ENCODE results near the gene GNA12.
"Not testable (repeated sequence)": the region's sequence is repeated elsewhere in the genome, so short reads cannot be mapped to it uniquely, and the experiment has no call there.

Gene GNA12

GRCh38 chr7:2754086-2754485, 90.0 kb downstream of the GNA12 start:
- Histone ChIP-seq H3K36me3 (ENCODE audit: control insufficient read depth, insufficient read depth, low read length) (no peaks in the 10 kb centered on the region), H3K9ac (ENCODE audit: low read length) (no peak overlapping the region), H3K27ac (ENCODE audit: low read depth, low read length) (peak overlapping the region; percentile 17), H3K4me1 (ENCODE audit: control insufficient read depth, insufficient read depth, low read length) (peaks cover 18% of the 10 kb centered on the region), H3K4me3 (ENCODE audit: low read length) (no peak overlapping the region), H3K27me3 (ENCODE audit: control insufficient read depth, insufficient read depth, low read length) (no peaks in the 10 kb centered on the region)

- H3K36me3 ChIP-seq (ENCODE audit: control insufficient read depth, insufficient read depth, low read length), result no peaks in the 10 kb centered on the region
Measured at GRCh38 chr7:2753148-2753547, 91.0 kb downstream of the GNA12 start.

GRCh38 chr7:2751086-2751485, 93.0 kb downstream of the GNA12 start:
- Histone ChIP-seq H3K9ac (ENCODE audit: low read length) (no peak overlapping the region), H3K4me1 (ENCODE audit: control insufficient read depth, insufficient read depth, low read length) (no peaks in the 10 kb centered on the region), H3K27me3 (ENCODE audit: control insufficient read depth, insufficient read depth, low read length) (no peaks in the 10 kb centered on the region), H3K27ac (ENCODE audit: low read depth, low read length) (no peak overlapping the region), H3K4me3 (ENCODE audit: low read length) (no peak overlapping the region), H3K36me3 (ENCODE audit: control insufficient read depth, insufficient read depth, low read length) (no peaks in the 10 kb centered on the region)

More at GRCh38 chr7:2753148-2753547, 91.0 kb downstream of the GNA12 start:
- Histone ChIP-seq H3K9ac (ENCODE audit: low read length) (no peak overlapping the region), H3K27ac (ENCODE audit: low read depth, low read length) (no peak overlapping the region), H3K4me3 (ENCODE audit: low read length) (no peak overlapping the region), H3K27me3 (ENCODE audit: control insufficient read depth, insufficient read depth, low read length) (no peaks in the 10 kb centered on the region), H3K4me1 (ENCODE audit: control insufficient read depth, insufficient read depth, low read length) (peaks cover 11% of the 10 kb centered on the region)

GRCh38 chr7:2750004-2750407, 94.1 kb downstream of the GNA12 start:
- H3K36me3 ChIP-seq (ENCODE audit: control insufficient read depth, insufficient read depth, low read length), result no peaks in the 10 kb centered on the region
- H3K4me1 ChIP-seq (ENCODE audit: control insufficient read depth, insufficient read depth, low read length), result no peaks in the 10 kb centered on the region
- no peak overlapping the region for H3K9ac ChIP-seq (ENCODE audit: low read length)
- no peaks in the 10 kb centered on the region for H3K27me3 ChIP-seq (ENCODE audit: control insufficient read depth, insufficient read depth, low read length)
- no peak overlapping the region for H3K4me3 ChIP-seq (ENCODE audit: low read length)
- H3K27ac ChIP-seq (ENCODE audit: low read depth, low read length), result no peak overlapping the region

GRCh38 chr7:2748684-2749083, 95.4 kb downstream of the GNA12 start:
- H3K9ac ChIP-seq (ENCODE audit: low read length); H3K4me1 ChIP-seq (ENCODE audit: control insufficient read depth, insufficient read depth, low read length); H3K27ac ChIP-seq (ENCODE audit: low read depth, low read length); H3K4me3 ChIP-seq (ENCODE audit: low read length); H3K36me3 ChIP-seq (ENCODE audit: control insufficient read depth, insufficient read depth, low read length); H3K27me3 ChIP-seq (ENCODE audit: control insufficient read depth, insufficient read depth, low read length): not testable (repeated sequence)

GRCh38 chr7:2743523-2744185, 100.5 kb downstream of the GNA12 start:
- H3K4me1 ChIP-seq (ENCODE audit: control insufficient read depth, insufficient read depth, low read length); H3K27me3 ChIP-seq (ENCODE audit: control insufficient read depth, insufficient read depth, low read length); H3K36me3 ChIP-seq (ENCODE audit: control insufficient read depth, insufficient read depth, low read length); H3K27ac ChIP-seq (ENCODE audit: low read depth, low read length); H3K9ac ChIP-seq (ENCODE audit: low read length); H3K4me3 ChIP-seq (ENCODE audit: low read length): not testable (repeated sequence)

GRCh38 chr7:2738766-2739549, 105.2 kb downstream of the GNA12 start:
- Histone ChIP-seq H3K27me3 (ENCODE audit: control insufficient read depth, insufficient read depth, low read length) (no peaks in the 10 kb centered on the region), H3K9ac (ENCODE audit: low read length) (no peak overlapping the region), H3K4me1 (ENCODE audit: control insufficient read depth, insufficient read depth, low read length) (peaks cover 17% of the 10 kb centered on the region), H3K4me3 (ENCODE audit: low read length) (no peak overlapping the region), H3K36me3 (ENCODE audit: control insufficient read depth, insufficient read depth, low read length) (no peaks in the 10 kb centered on the region), H3K27ac (ENCODE audit: low read depth, low read length) (no peak overlapping the region)

GRCh38 chr7:2737771-2738540, 106.2 kb downstream of the GNA12 start:
- Histone ChIP-seq H3K27ac (ENCODE audit: low read depth, low read length) (peak overlapping the region; percentile 38), H3K9ac (ENCODE audit: low read length) (no peak overlapping the region), H3K36me3 (ENCODE audit: control insufficient read depth, insufficient read depth, low read length) (no peaks in the 10 kb centered on the region), H3K4me1 (ENCODE audit: control insufficient read depth, insufficient read depth, low read length) (peaks cover 17% of the 10 kb centered on the region), H3K4me3 (ENCODE audit: low read length) (no peak overlapping the region), H3K27me3 (ENCODE audit: control insufficient read depth, insufficient read depth, low read length) (no peaks in the 10 kb centered on the region)

- H3K9ac ChIP-seq (ENCODE audit: low read length); H3K27ac ChIP-seq (ENCODE audit: low read depth, low read length); H3K36me3 ChIP-seq (ENCODE audit: control insufficient read depth, insufficient read depth, low read length); H3K27me3 ChIP-seq (ENCODE audit: control insufficient read depth, insufficient read depth, low read length); H3K4me3 ChIP-seq (ENCODE audit: low read length): not testable (repeated sequence)
- H3K4me1 ChIP-seq (ENCODE audit: control insufficient read depth, insufficient read depth, low read length), result peaks cover 17% of the 10 kb centered on the region
Measured at GRCh38 chr7:2737005-2737743, 106.9 kb downstream of the GNA12 start.

GRCh38 chr7:2736411-2736914, 107.6 kb downstream of the GNA12 start:
- Histone ChIP-seq H3K27me3 (ENCODE audit: control insufficient read depth, insufficient read depth, low read length) (no peaks in the 10 kb centered on the region), H3K4me3 (ENCODE audit: low read length) (no peak overlapping the region), H3K4me1 (ENCODE audit: control insufficient read depth, insufficient read depth, low read length) (peaks cover 17% of the 10 kb centered on the region), H3K36me3 (ENCODE audit: control insufficient read depth, insufficient read depth, low read length) (no peaks in the 10 kb centered on the region), H3K27ac (ENCODE audit: low read depth, low read length) (no peak overlapping the region), H3K9ac (ENCODE audit: low read length) (no peak overlapping the region)

- Histone ChIP-seq H3K4me3 (ENCODE audit: low read length) (no peak overlapping the region), H3K27me3 (ENCODE audit: control insufficient read depth, insufficient read depth, low read length) (no peaks in the 10 kb centered on the region), H3K9ac (ENCODE audit: low read length) (no peak overlapping the region), H3K4me1 (ENCODE audit: control insufficient read depth, insufficient read depth, low read length) (peaks cover 17% of the 10 kb centered on the region), H3K36me3 (ENCODE audit: control insufficient read depth, insufficient read depth, low read length) (peaks cover 6% of the 10 kb centered on the region), H3K27ac (ENCODE audit: low read depth, low read length) (no peak overlapping the region)
Measured at GRCh38 chr7:2735744-2736143, 108.4 kb downstream of the GNA12 start.
